IMR-90 (cell line): ENCODE results near the gene CDH2. TPM values are rescaled to one million over a fixed set of nuclear protein-coding genes. Genes with fewer than 3 reads are reported as not detected.

Experiments used
- ATAC-seq: fragments of 200-7000 bp; cut with Tn5 transposase; 2 replicates; pipeline ENCODE4 v1.9.1; 2020; ENCODE audit warnings: low read depth, mild to moderate bottlenecking, moderate library complexity
- BruUV-seq: library from RNA; stranded (reverse); fragments of 400-500 nt; replicated peaks from 2 replicates; lab custom pipeline; 2021; lab: Mats Ljungman, UMichigan
- CTCF ChIA-PET: fragments of 300-600 bp; formaldehyde crosslinking; extraction: SDS; loops from one replicate; lab custom pipeline; 2021; ENCODE audit warnings: antibody characterized with exemption; lab: Yijun Ruan, JAX
- POLR2A ChIA-PET: fragments of 300-600 bp; sonication (Branson Sonifier 250); formaldehyde crosslinking; loops from one replicate; lab custom pipeline; 2022; ENCODE audit warnings: antibody characterized with exemption; ENCODE audit not compliant: unreplicated experiment; lab: Charles Lee
- DNase-seq: peaks from one replicate; pipeline ENCODE4 v3.0.0; 2013
- H2AFZ ChIP-seq: replicated peaks from 2 replicates; pipeline ENCODE3; 2013; ENCODE audit warnings: low read length, mild to moderate bottlenecking; ENCODE audit not compliant: poor library complexity
- H2AK5ac ChIP-seq: 2 replicates; pipeline ENCODE4 v1.6.1; 2013; ENCODE audit warnings: low read depth, low read length, inconsistent platforms
- H2AK9ac ChIP-seq: replicated peaks from 2 replicates; pipeline ENCODE3; 2013; ENCODE audit warnings: mild to moderate bottlenecking, low read depth, low read length, moderate library complexity; ENCODE audit not compliant: poor library complexity
- H2BK120ac ChIP-seq: 2 replicates; pipeline ENCODE4 v1.6.1; 2013; ENCODE audit warnings: low read depth, low read length, inconsistent platforms
- H2BK15ac ChIP-seq: 3 replicates; pipeline ENCODE4 v1.6.1; 2013; ENCODE audit warnings: low read depth, low read length, inconsistent platforms
- H2BK20ac ChIP-seq: 2 replicates; pipeline ENCODE4 v1.6.1; 2013; ENCODE audit warnings: low read depth, mild to moderate bottlenecking, inconsistent platforms, low read length, moderate library complexity
- H2BK5ac ChIP-seq: 2 replicates; pipeline ENCODE4 v1.6.1; 2013; ENCODE audit warnings: mild to moderate bottlenecking, low read depth, low read length, inconsistent platforms; ENCODE audit not compliant: poor library complexity, severe bottlenecking
- H3K14ac ChIP-seq: replicated peaks from 2 replicates; pipeline ENCODE4 v1.6.1; 2013; ENCODE audit warnings: low read depth, low read length, inconsistent platforms
- H3K18ac ChIP-seq: 2 replicates; pipeline ENCODE4 v1.6.1; 2013; ENCODE audit warnings: low read depth, low read length, control low read depth
- H3K23ac ChIP-seq: 2 replicates; pipeline ENCODE4 v1.6.1; 2013; ENCODE audit warnings: low read depth, low read length, inconsistent platforms
- H3K27ac ChIP-seq: 2 replicates; pipeline ENCODE4 v1.5.1; 2013; ENCODE audit warnings: mild to moderate bottlenecking, control low read depth, low read length; ENCODE audit not compliant: insufficient read depth
- H3K27me3 ChIP-seq: 2 replicates; pipeline ENCODE4 v1.6.1; 2013; ENCODE audit warnings: low read length; ENCODE audit not compliant: control insufficient read depth, insufficient read depth
- H3K36me3 ChIP-seq: 2 replicates; pipeline ENCODE4 v1.6.1; 2013; ENCODE audit warnings: low read length, mixed read lengths; ENCODE audit not compliant: control insufficient read depth, insufficient read depth
- H3K4ac ChIP-seq: 2 replicates; pipeline ENCODE4 v1.6.1; 2013; ENCODE audit warnings: low read depth, low read length, inconsistent platforms
- H3K4me1 ChIP-seq: 2 replicates; pipeline ENCODE4 v1.6.1; 2013; ENCODE audit warnings: low read length, mixed read lengths; ENCODE audit not compliant: control insufficient read depth, insufficient read depth
- H3K4me2 ChIP-seq: 2 replicates; pipeline ENCODE4 v1.6.1; 2013; ENCODE audit warnings: low read depth, mild to moderate bottlenecking, control low read depth, low read length, moderate library complexity
- H3K4me3 ChIP-seq: 2 replicates; pipeline ENCODE4 v1.5.1; 2013; ENCODE audit warnings: low read depth, mild to moderate bottlenecking, control low read depth, low read length, moderate library complexity; ENCODE audit not compliant: insufficient read depth
- H3K56ac ChIP-seq: 2 replicates; pipeline ENCODE4 v1.6.1; 2013; ENCODE audit warnings: low read length, inconsistent platforms; ENCODE audit not compliant: insufficient read depth; ENCODE audit errors: extremely low read depth
- H3K79me1 ChIP-seq, 2 experiments: 2 replicates each; pipeline ENCODE4 v1.6.1; 2013; ENCODE audit warnings: low read length in 2 of 2, inconsistent platforms in 1 of 2, low read depth in 1 of 2
- H3K9ac ChIP-seq: 2 replicates; pipeline ENCODE4 v1.6.1; 2013; ENCODE audit warnings: low read depth, low read length, control low read depth
- H3K9me1 ChIP-seq: 2 replicates; pipeline ENCODE4 v1.6.1; 2013; ENCODE audit warnings: low read length, inconsistent platforms; ENCODE audit not compliant: insufficient read depth
- H3K9me3 ChIP-seq: 2 replicates; pipeline ENCODE4 v1.6.1; 2013; ENCODE audit warnings: low read length; ENCODE audit not compliant: control insufficient read depth, insufficient read depth
- H4K20me1 ChIP-seq: 2 replicates; pipeline ENCODE4 v1.6.1; 2013; ENCODE audit warnings: low read length, inconsistent platforms; ENCODE audit not compliant: insufficient read depth
- H4K5ac ChIP-seq: 2 replicates; pipeline ENCODE4 v1.6.1; 2013; ENCODE audit warnings: mild to moderate bottlenecking, low read depth, low read length, control low read depth
- H4K8ac ChIP-seq, 2 experiments: 2 replicates each; pipeline ENCODE4 v1.6.1; 2013; ENCODE audit warnings: low read depth in 2 of 2, low read length in 2 of 2, control low read depth in 1 of 2, inconsistent platforms in 1 of 2
- H4K91ac ChIP-seq: 2 replicates; pipeline ENCODE4 v1.6.1; 2013; ENCODE audit warnings: low read depth, low read length, inconsistent platforms; ENCODE audit not compliant: insufficient read depth
- BHLHE40 ChIP-seq: fragments of 150-350 bp; IDR thresholded peaks from 2 replicates; pipeline ENCODE4 v1.6.1; 2016; ENCODE audit warnings: mild to moderate bottlenecking, low read depth, low read length
- CEBPB ChIP-seq: IDR thresholded peaks from 2 replicates; pipeline ENCODE4 v1.6.1; 2012; ENCODE audit warnings: low read depth, low read length, improper control_type of control experiment
- CHD1 ChIP-seq: IDR thresholded peaks from 2 replicates; pipeline ENCODE4 v1.6.1; 2012; ENCODE audit warnings: low read depth, low read length, improper control_type of control experiment
- FOS ChIP-seq: fragments of 150-350 bp; IDR thresholded peaks from 2 replicates; pipeline ENCODE4 v1.6.1; 2016; ENCODE audit warnings: low read depth, low read length
- MAZ ChIP-seq: IDR thresholded peaks from 2 replicates; pipeline ENCODE4 v1.6.1; 2012; ENCODE audit warnings: low read depth, mild to moderate bottlenecking, low read length, improper control_type of control experiment, moderate library complexity, borderline replicate concordance
- RAD21 ChIP-seq: IDR thresholded peaks from 2 replicates; pipeline ENCODE4 v1.6.1; 2012; ENCODE audit warnings: low read length, improper control_type of control experiment
- RCOR1 ChIP-seq: IDR thresholded peaks from 2 replicates; pipeline ENCODE4 v1.6.1; 2012; ENCODE audit warnings: mild to moderate bottlenecking, low read length, improper control_type of control experiment; ENCODE audit not compliant: insufficient replicate concordance
- SMC3 ChIP-seq: fragments of 150-350 bp; IDR thresholded peaks from 2 replicates; pipeline ENCODE4 v1.6.1; 2016; ENCODE audit warnings: low read depth, mild to moderate bottlenecking, antibody characterized with exemption, low read length, moderate library complexity
- USF2 ChIP-seq: fragments of 150-350 bp; IDR thresholded peaks from 2 replicates; pipeline ENCODE4 v1.6.1; 2017; ENCODE audit warnings: mild to moderate bottlenecking, antibody characterized with exemption, low read length, low read depth
- WGBS, 2 experiments: methylation state at CpG; one replicate each; pipeline versions ENCODE4 v1.1.5 to v1.1.7; 2013; ENCODE audit warnings: missing lambda C conversion rate in 2 of 2; ENCODE audit not compliant: insufficient read length in 1 of 2; ENCODE audit errors: extremely low coverage in 2 of 2; 5-methylcytosine and 5-hydroxymethylcytosine counted together
- dilution Hi-C: fragments of 300-500 bp; cut with HindIII; formaldehyde crosslinking; loops from one replicate; pipeline ENCODE4 v1.14.3; 2018; ENCODE audit warnings: low sequenced_read_pairs; ENCODE audit not compliant: unreplicated experiment
- in situ Hi-C: fragments of 300-500 bp; cut with MboI; formaldehyde crosslinking; loops from 3 replicates; pipeline ENCODE4 v1.14.3; 2019; ENCODE audit warnings: low sequenced_read_pairs, inconsistent platforms, mixed read lengths
- intact Hi-C: fragments of 100-400 bp; cut with micrococcal nuclease; formaldehyde crosslinking; loops from 2 replicates; pipeline ENCODE4 v1.10.0; 2022
- polyA plus RNA-seq, 3 experiments: library from polyadenylated mRNA; depleted of rRNA; stranded (reverse); fragments of >200 nt; gene quantifications; 2 replicates each; pipeline ENCODE4 v1.2.3, GENCODE V29; 2012; ENCODE audit warnings: low replicate concordance in 1 of 3
- total RNA-seq: library from RNA; depleted of rRNA; stranded (reverse); fragments of >200 nt; gene quantifications from 2 replicates; pipeline ENCODE4 v1.2.3, GENCODE V29; 2012

CDH2 gene
- total and polyA plus RNA-seq, 2 of the 4 experiments (the other 2 are of a cell fraction) = 55.6 to 111 TPM

GRCh38 chr18:28208712-28209265 is 31.9 kb upstream of the CDH2 start:
- TF ChIP-seq MAZ (no peak), RCOR1 (no peak), RAD21 (no peak), USF2 (no peak), SMC3 (no peak), FOS (no peak), CHD1 (no peak), CEBPB (no peak), BHLHE40 (no peak)
- H3K56ac ChIP-seq = no peak overlapping the region
- no peak overlapping the region for H4K8ac ChIP-seq
- no peak for DNase-seq
- no peaks in the 10 kb centered on the region for H3K36me3 ChIP-seq
- dilution Hi-C loops = no loop called here
- H3K9me1 ChIP-seq = peaks cover 3% of the 10 kb centered on the region; the same call in 1 of the 2 replicates
- no peak overlapping the region for H4K5ac ChIP-seq
- no peak overlapping the region for H3K23ac ChIP-seq
- no peak overlapping the region for H3K4me3 ChIP-seq
- 80% methylated on average over 2 of the region's 11 CpGs; no CpG with 5 or more reads in 1 of the 2 experiments for WGBS, 2 experiments
- POLR2A ChIA-PET = no interaction called here
- CTCF ChIA-PET = no interaction called here
- no peak overlapping the region for H3K18ac ChIP-seq
- H2BK20ac ChIP-seq = no peak overlapping the region
- no peak overlapping the region for H3K14ac ChIP-seq
- intact Hi-C loops = no loop called here
- H4K91ac ChIP-seq = no peak overlapping the region
- H2BK5ac ChIP-seq = no peak overlapping the region
- ATAC-seq = no peak
- no peaks in the 10 kb centered on the region for H3K27me3 ChIP-seq
- H4K20me1 ChIP-seq = no peaks in the 10 kb centered on the region
- no peaks in the 10 kb centered on the region for H3K9me3 ChIP-seq
- no peak overlapping the region for H3K4ac ChIP-seq
- peaks cover 3% of the 10 kb centered on the region for H3K4me1 ChIP-seq
- H2AK5ac ChIP-seq = no peak overlapping the region
- no peak overlapping the region for H2AK9ac ChIP-seq
- H3K27ac ChIP-seq = no peak overlapping the region
- H2AFZ ChIP-seq = no peak overlapping the region
- no peaks in the 10 kb centered on the region for H3K79me1 ChIP-seq
- H3K9ac ChIP-seq = no peak overlapping the region
- H2BK120ac ChIP-seq = no peak overlapping the region
- no TSS peak for BruUV-seq
- H3K4me2 ChIP-seq = no peak overlapping the region
- in situ Hi-C loops = no loop called here
- no peak overlapping the region for H2BK15ac ChIP-seq
